ENCODE data around the gene HSPB6.

GRCh38 chr19:35796645-35797542 lies 40.1 kb upstream of the HSPB6 start:
- TF ChIP-seq CTCF (IDR thresholded peaks at IDR 0.05 in 2 of 3, conservative IDR thresholded peaks at IDR 0.05 in 1 of 3; ENCODE audit: borderline replicate concordance in 1 of 3, insufficient read depth in 1 of 3, low read depth in 2 of 3, low read length in 2 of 3) (no peak), SP1 (IDR thresholded peaks at IDR 0.05; ENCODE audit: low read depth) (no peak), EZH2 (IDR thresholded peaks at IDR 0.05) (no peak), RAD21 (IDR thresholded peaks at IDR 0.05; ENCODE audit: low read depth) (no peak), CEBPB (IDR thresholded peaks at IDR 0.05; ENCODE audit: low read depth) (no peak)
